Esophagus muscularis mucosa (tissue), 4 donors: ENCODE results near the gene A1CF. TPM values are rescaled to one million over a fixed set of nuclear protein-coding genes. Genes with fewer than 3 reads are reported as not detected.
"Not testable (repeated sequence)": the region's sequence is repeated elsewhere in the genome, so short reads cannot be mapped to it uniquely, and the experiment has no call there.

Experiments
- DNase-seq: peaks from one replicate; pipeline ENCODE4 v3.0.0-alpha.2; 2017; ENCODE audit errors: extremely low spot score
- H3K27ac ChIP-seq, 4 donors: fragments of 200-600 bp; sonication (generic); replicated peaks in 1 of 4; 1 replicate in 3 of 4; 2 replicates in 1 of 4; pipeline ENCODE4 v1.5.1; 2016 to 2019; ENCODE audit warnings: mild to moderate bottlenecking in 1 of 4
- H3K27me3 ChIP-seq, 4 donors: fragments of 200-600 bp; sonication (generic); one replicate each; pipeline versions ENCODE4 v1.5.1 to v1.6.0; 2016 to 2019
- H3K36me3 ChIP-seq, 4 donors: fragments of 200-600 bp; sonication (generic); one replicate each; pipeline ENCODE4 v1.5.1; 2016 to 2019
- H3K4me1 ChIP-seq, 4 donors: fragments of 200-600 bp; sonication (generic); one replicate each; pipeline ENCODE4 v1.5.1; 2016 to 2019
- H3K4me3 ChIP-seq, 4 donors: fragments of 200-600 bp; sonication (generic); 1 replicate in 2 of 4; 2 replicates in 2 of 4; pipeline ENCODE4 v1.5.1; 2016 to 2019; ENCODE audit warnings: mild to moderate bottlenecking in 4 of 4, moderate library complexity in 1 of 4
- H3K9me3 ChIP-seq, 4 donors: fragments of 200-600 bp; sonication (generic); 1 replicate in 3 of 4; 2 replicates in 1 of 4; pipeline ENCODE4 v1.5.1; 2016 to 2019
- CTCF ChIP-seq, 3 experiments: fragments of 200-600 bp in 2 of 3; fragments of 450-650 bp in 1 of 3; sonication (generic) in 2 of 3; IDR thresholded peaks; one replicate each; pipeline ENCODE4 v1.5.1; 2017 to 2019; ENCODE audit warnings: antibody characterized with exemption in 3 of 3, mild to moderate bottlenecking in 2 of 3, moderate library complexity in 1 of 3
- EP300 ChIP-seq: sonication (generic); formaldehyde crosslinking; IDR thresholded peaks from one replicate; pipeline ENCODE4 v1.6.1; 2017; ENCODE audit warnings: antibody characterized with exemption
- POLR2A ChIP-seq: fragments of 450-650 bp; IDR thresholded peaks from one replicate; pipeline ENCODE4 v1.6.1; 2017; ENCODE audit warnings: antibody characterized with exemption, moderate library complexity, mild to moderate bottlenecking, low read depth
- POLR2AphosphoS5 ChIP-seq, 2 donors: sonication (generic); formaldehyde crosslinking; IDR thresholded peaks; one replicate each; pipeline ENCODE4 v1.6.1; 2017; ENCODE audit warnings: antibody characterized with exemption in 2 of 2
- WGBS: methylation state at CpG from one replicate; pipeline ENCODE4 v1.1.5; 2018; 5-methylcytosine and 5-hydroxymethylcytosine counted together
- intact Hi-C: fragments of 100-400 bp; cut with DNase I; formaldehyde crosslinking; loops from one replicate; pipeline ENCODE4 v1.15.1; 2023
- total RNA-seq, 4 donors: library from RNA; depleted of rRNA; stranded (reverse); fragments of >200 nt; gene quantifications; one replicate each; pipeline versions ENCODE4 v1.1.0 to v1.2.1, GENCODE V29; 2016

Gene A1CF
- total RNA-seq, 4 donors from 2014 or later = not detected

GRCh38 chr10:50892467-50892866 is 7.0 kb upstream of the A1CF start:
- TF ChIP-seq CTCF (IDR thresholded peaks at IDR 0.05) (no peak), POLR2AphosphoS5 (IDR thresholded peaks at IDR 0.05) (no peak)
- H3K9me3 ChIP-seq = no peaks in the 10 kb centered on the region
- H3K4me3 ChIP-seq = no peak overlapping the region
- H3K4me1 ChIP-seq = no peaks in the 10 kb centered on the region
- intact Hi-C loops = no loop called here
- no peak overlapping the region for H3K27ac ChIP-seq
- H3K27me3 ChIP-seq = no peaks in the 10 kb centered on the region
- WGBS = 64% methylated on average over 2 of the region's 2 CpGs
- H3K36me3 ChIP-seq = no peaks in the 10 kb centered on the region
- no peak for DNase-seq

GRCh38 chr10:50884302-50884701 is 1.1 kb downstream of the A1CF start:
- intact Hi-C loops = no loop called here
- 77% methylated on average over 3 of the region's 3 CpGs for WGBS
- no peaks in the 10 kb centered on the region for H3K9me3 ChIP-seq
- no peak overlapping the region for H3K4me3 ChIP-seq
- DNase-seq = no peak
- no peaks in the 10 kb centered on the region for H3K4me1 ChIP-seq
- H3K36me3 ChIP-seq = no peaks in the 10 kb centered on the region
- H3K27ac ChIP-seq = no peak overlapping the region
- no peak for TF ChIP-seq CTCF (IDR thresholded peaks at IDR 0.05)
- no peak for TF ChIP-seq EP300
- TF ChIP-seq POLR2A = no peak
- no peak for TF ChIP-seq POLR2AphosphoS5 (IDR thresholded peaks at IDR 0.05)
- no peaks in the 10 kb centered on the region for H3K27me3 ChIP-seq

GRCh38 chr10:50883629-50884028 is 1.8 kb downstream of the A1CF start:
- no peaks in the 10 kb centered on the region for H3K36me3 ChIP-seq
- 72% methylated on average over 5 of the region's 5 CpGs for WGBS
- H3K27ac ChIP-seq = no peak overlapping the region
- no peaks in the 10 kb centered on the region for H3K9me3 ChIP-seq
- no peak overlapping the region for H3K4me3 ChIP-seq
- TF ChIP-seq POLR2A (no peak), POLR2AphosphoS5 (IDR thresholded peaks at IDR 0.05) (no peak), CTCF (IDR thresholded peaks at IDR 0.05) (no peak), EP300 (no peak)
- no peaks in the 10 kb centered on the region for H3K27me3 ChIP-seq
- H3K4me1 ChIP-seq = no peaks in the 10 kb centered on the region
- no peak for DNase-seq
- intact Hi-C loops = no loop called here

- no peak overlapping the region for H3K4me3 ChIP-seq
- no peaks in the 10 kb centered on the region for H3K9me3 ChIP-seq
- TF ChIP-seq POLR2AphosphoS5 (IDR thresholded peaks at IDR 0.05) (no peak), EP300 (no peak), POLR2A (no peak), CTCF (IDR thresholded peaks at IDR 0.05) (no peak)
- no peak for DNase-seq
- intact Hi-C loops = no loop called here
- H3K36me3 ChIP-seq = no peaks in the 10 kb centered on the region
- H3K27ac ChIP-seq = no peak overlapping the region
- H3K4me1 ChIP-seq = no peaks in the 10 kb centered on the region
- H3K27me3 ChIP-seq = no peaks in the 10 kb centered on the region
- 47% methylated on average over 2 of the region's 2 CpGs for WGBS
These were observed 2.9 kb downstream of the A1CF start for GRCh38 chr10:50882540-50882983.

GRCh38 chr10:50881046-50881445 is 4.4 kb downstream of the A1CF start:
- H3K9me3 ChIP-seq, H3K4me1 ChIP-seq, H3K36me3 ChIP-seq, H3K27me3 ChIP-seq, DNase-seq, H3K27ac ChIP-seq, H3K4me3 ChIP-seq, intact Hi-C loops: not testable (repeated sequence)
- WGBS = 92% methylated on average over 10 of the region's 10 CpGs
